ENCODE results near the gene SLC19A2. TPM values are rescaled to one million over a fixed set of nuclear protein-coding genes. Genes with fewer than 3 reads are reported as not detected.

Gene SLC19A2
- total and polyA plus RNA-seq, 2 of the 13 experiments (the other 11 are each of a cell fraction or from before 2014, with no cell fraction given) = 30.4 to 56.0 TPM

DNA sequence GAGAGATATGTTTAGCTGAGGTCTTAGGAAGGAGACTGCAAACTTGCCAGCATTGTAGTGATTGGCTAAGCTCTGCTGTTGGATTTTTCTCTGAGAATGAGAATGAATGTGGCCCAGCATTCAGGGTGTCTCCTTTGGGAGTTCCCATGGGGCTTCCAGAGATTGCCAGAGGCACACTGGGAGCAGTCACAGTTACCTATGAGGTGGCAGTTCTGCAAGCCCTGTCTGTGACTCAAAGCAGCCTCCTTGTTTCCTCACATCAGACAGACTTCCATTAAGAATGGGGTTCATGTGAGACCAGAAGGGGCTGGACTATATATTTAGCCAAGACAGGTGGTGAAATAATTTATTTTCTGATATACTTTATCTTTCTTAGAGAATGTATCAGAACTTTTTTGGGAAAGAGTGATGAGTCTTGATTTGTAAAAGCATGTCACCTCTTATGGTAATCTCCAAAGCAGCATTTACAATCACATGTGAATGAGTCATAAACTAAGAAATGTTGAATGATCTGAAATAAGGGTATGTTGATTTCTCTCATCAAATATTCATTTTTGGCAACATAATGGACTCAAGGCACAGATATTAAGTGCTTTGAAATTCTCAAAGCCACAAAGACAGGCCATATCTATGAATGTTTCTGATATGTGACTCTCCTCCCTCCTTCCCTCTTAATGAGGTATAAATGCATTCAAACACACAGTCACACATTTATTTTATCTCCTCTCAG lies 9.5 kb upstream of the SLC19A2 start:
- no peak for DNase-seq (ENCODE audit: low spot score)
- CTCF ChIA-PET (ENCODE audit: low intra/inter-chr PET ratio, low total read pairs) = no interaction called here
- Histone ChIP-seq H3K9ac (ENCODE audit: insufficient read depth, low read depth, low read length) (no peak overlapping the region), H3K36me3 (replicated peaks in 1 of 2; ENCODE audit: control insufficient read depth in 1 of 2, insufficient read depth in 2 of 2, low read length in 2 of 2) (no peaks in the 10 kb centered on the region), H3K27ac (ENCODE audit: extremely low read length, insufficient read depth, low read length) (no peak overlapping the region), H3K4me3 (replicated peaks in 1 of 3; ENCODE audit: insufficient read depth in 1 of 3, low read depth in 2 of 3, low read length in 3 of 3) (no peak overlapping the region), H3K27me3 (ENCODE audit: control insufficient read depth in 1 of 2, insufficient read depth in 2 of 2, low read length in 2 of 2) (no peaks in the 10 kb centered on the region), H3K79me2 (ENCODE audit: insufficient read depth, low read length) (no peaks in the 10 kb centered on the region), H2AFZ (ENCODE audit: low read length) (no peak overlapping the region), H3K4me1 (ENCODE audit: insufficient read depth, low read length) (peaks cover 36% of the 10 kb centered on the region), H3K9me3 (ENCODE audit: low read length) (no peaks in the 10 kb centered on the region), H3K4me2 (ENCODE audit: low read depth, low read length) (no peak overlapping the region), H4K20me1 (ENCODE audit: insufficient read depth, low read length) (no peaks in the 10 kb centered on the region)
- intact Hi-C loops (cut with micrococcal nuclease; ENCODE audit: unreplicated experiment) (no loop called here), in situ Hi-C loops (cut with HindIII; ENCODE audit: extremely low pct_ligation_motif_present, low pct_unique_long_range_greater_than_20kb) (no loop called here)
- no peak for ATAC-seq
- BruUV-seq (replicated peaks) = no TSS peak
- TF ChIP-seq, protein P1, sequence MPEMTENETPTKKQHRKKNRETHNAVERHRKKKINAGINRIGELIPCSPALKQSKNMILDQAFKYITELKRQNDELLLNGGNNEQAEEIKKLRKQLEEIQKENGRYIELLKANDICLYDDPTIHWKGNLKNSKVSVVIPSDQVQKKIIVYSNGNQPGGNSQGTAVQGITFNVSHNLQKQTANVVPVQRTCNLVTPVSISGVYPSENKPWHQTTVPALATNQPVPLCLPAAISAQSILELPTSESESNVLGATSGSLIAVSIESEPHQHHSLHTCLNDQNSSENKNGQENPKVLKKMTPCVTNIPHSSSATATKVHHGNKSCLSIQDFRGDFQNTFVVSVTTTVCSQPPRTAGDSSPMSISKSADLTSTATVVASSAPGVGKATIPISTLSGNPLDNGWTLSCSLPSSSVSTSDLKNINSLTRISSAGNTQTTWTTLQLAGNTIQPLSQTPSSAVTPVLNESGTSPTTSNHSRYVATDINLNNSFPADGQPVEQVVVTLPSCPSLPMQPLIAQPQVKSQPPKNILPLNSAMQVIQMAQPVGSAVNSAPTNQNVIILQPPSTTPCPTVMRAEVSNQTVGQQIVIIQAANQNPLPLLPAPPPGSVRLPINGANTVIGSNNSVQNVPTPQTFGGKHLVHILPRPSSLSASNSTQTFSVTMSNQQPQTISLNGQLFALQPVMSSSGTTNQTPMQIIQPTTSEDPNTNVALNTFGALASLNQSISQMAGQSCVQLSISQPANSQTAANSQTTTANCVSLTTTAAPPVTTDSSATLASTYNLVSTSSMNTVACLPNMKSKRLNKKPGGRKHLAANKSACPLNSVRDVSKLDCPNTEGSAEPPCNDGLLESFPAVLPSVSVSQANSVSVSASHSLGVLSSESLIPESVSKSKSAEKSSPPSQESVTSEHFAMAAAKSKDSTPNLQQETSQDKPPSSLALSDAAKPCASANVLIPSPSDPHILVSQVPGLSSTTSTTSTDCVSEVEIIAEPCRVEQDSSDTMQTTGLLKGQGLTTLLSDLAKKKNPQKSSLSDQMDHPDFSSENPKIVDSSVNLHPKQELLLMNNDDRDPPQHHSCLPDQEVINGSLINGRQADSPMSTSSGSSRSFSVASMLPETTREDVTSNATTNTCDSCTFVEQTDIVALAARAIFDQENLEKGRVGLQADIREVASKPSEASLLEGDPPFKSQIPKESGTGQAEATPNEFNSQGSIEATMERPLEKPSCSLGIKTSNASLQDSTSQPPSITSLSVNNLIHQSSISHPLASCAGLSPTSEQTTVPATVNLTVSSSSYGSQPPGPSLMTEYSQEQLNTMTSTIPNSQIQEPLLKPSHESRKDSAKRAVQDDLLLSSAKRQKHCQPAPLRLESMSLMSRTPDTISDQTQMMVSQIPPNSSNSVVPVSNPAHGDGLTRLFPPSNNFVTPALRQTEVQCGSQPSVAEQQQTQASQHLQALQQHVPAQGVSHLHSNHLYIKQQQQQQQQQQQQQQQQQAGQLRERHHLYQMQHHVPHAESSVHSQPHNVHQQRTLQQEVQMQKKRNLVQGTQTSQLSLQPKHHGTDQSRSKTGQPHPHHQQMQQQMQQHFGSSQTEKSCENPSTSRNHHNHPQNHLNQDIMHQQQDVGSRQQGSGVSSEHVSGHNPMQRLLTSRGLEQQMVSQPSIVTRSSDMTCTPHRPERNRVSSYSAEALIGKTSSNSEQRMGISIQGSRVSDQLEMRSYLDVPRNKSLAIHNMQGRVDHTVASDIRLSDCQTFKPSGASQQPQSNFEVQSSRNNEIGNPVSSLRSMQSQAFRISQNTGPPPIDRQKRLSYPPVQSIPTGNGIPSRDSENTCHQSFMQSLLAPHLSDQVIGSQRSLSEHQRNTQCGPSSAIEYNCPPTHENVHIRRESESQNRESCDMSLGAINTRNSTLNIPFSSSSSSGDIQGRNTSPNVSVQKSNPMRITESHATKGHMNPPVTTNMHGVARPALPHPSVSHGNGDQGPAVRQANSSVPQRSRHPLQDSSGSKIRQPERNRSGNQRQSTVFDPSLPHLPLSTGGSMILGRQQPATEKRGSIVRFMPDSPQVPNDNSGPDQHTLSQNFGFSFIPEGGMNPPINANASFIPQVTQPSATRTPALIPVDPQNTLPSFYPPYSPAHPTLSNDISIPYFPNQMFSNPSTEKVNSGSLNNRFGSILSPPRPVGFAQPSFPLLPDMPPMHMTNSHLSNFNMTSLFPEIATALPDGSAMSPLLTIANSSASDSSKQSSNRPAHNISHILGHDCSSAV (CRISPR knock-in tag; IDR thresholded peaks at IDR 0.05; ENCODE audit: borderline replicate concordance) = no peak
- FAIRE-seq = no peak
- POLR2A ChIA-PET = interaction anchor here (4.1 kb wide), 1 partner anchor 9 kb away, joined by 14 read pairs; the partner anchor contains the start of gene SLC19A2

Data from HepG2 (cell line).